Smooth muscle cell (in vitro differentiated cells): ENCODE results near the gene LMO7. TPM values are rescaled to one million over a fixed set of nuclear protein-coding genes. Genes with fewer than 3 reads are reported as not detected.

Source experiments
- DNase-seq: peaks from one replicate; lab custom pipeline; 2025; ENCODE audit not compliant: unreplicated experiment; lab: John Stamatoyannopoulos, UW
- H2AFZ ChIP-seq: fragments of 200-600 bp; sonication (generic); 2 replicates; pipeline ENCODE4 v1.6.0; 2016; ENCODE audit warnings: antibody characterized with exemption, low read depth, mild to moderate bottlenecking
- H3F3A ChIP-seq: fragments of 200-600 bp; sonication (generic); 2 replicates; pipeline ENCODE4 v1.6.0; 2017; ENCODE audit warnings: antibody characterized with exemption, low read depth
- H3K27ac ChIP-seq: fragments of 200-600 bp; sonication (generic); 2 replicates; pipeline ENCODE4 v1.5.1; 2016; ENCODE audit warnings: low read depth, mild to moderate bottlenecking
- H3K27me3 ChIP-seq: fragments of 200-600 bp; sonication (generic); 2 replicates; pipeline ENCODE4 v1.6.1; 2016; ENCODE audit warnings: low read depth, mild to moderate bottlenecking
- H3K36me3 ChIP-seq: fragments of 200-600 bp; sonication (generic); 2 replicates; pipeline ENCODE4 v1.5.1; 2016; ENCODE audit warnings: low read depth
- H3K4me1 ChIP-seq: fragments of 200-600 bp; sonication (generic); 2 replicates; pipeline ENCODE4 v1.5.1; 2016; ENCODE audit warnings: low read depth
- H3K4me2 ChIP-seq: fragments of 200-600 bp; sonication (generic); 2 replicates; pipeline ENCODE4 v1.6.0; 2016; ENCODE audit warnings: mild to moderate bottlenecking
- H3K4me3 ChIP-seq: fragments of 200-600 bp; sonication (generic); 2 replicates; pipeline ENCODE4 v1.5.1; 2016; ENCODE audit warnings: mild to moderate bottlenecking
- H3K79me2 ChIP-seq: fragments of 200-600 bp; sonication (generic); 2 replicates; pipeline ENCODE4 v1.6.0; 2016; ENCODE audit warnings: low read depth, mild to moderate bottlenecking
- H3K9ac ChIP-seq: fragments of 200-600 bp; sonication (generic); 2 replicates; pipeline ENCODE4 v1.6.0; 2016; ENCODE audit warnings: low read depth
- H3K9me3 ChIP-seq: fragments of 200-600 bp; sonication (generic); replicated peaks from 2 replicates; pipeline ENCODE4 v1.5.1; 2016; ENCODE audit warnings: low read depth
- H4K20me1 ChIP-seq: fragments of 200-600 bp; sonication (generic); 2 replicates; pipeline ENCODE4 v1.6.0; 2016; ENCODE audit warnings: low read depth
- WGBS: methylation state at CpG from one replicate; pipeline ENCODE4 v1.1.7; 2016; ENCODE audit warnings: low lambda C conversion rate; 5-methylcytosine and 5-hydroxymethylcytosine counted together
- polyA plus RNA-seq: library from polyadenylated mRNA; unstranded; fragments of >200 nt; fragmentation: Nextera tagmentation; extraction: Ambion mirVana; gene quantifications from 2 replicates; pipeline ENCODE4 v1.2.1, GENCODE V29; 2016
- total RNA-seq: library from RNA; depleted of rRNA; stranded (reverse); fragments of >200 nt; gene quantifications from 2 replicates; pipeline ENCODE4 v1.2.3, GENCODE V29; 2014
- TF ChIP-seq, protein P1 (sequence below): fragments of 200-600 bp; sonication (generic); IDR thresholded peaks from 2 replicates; pipeline ENCODE4 v1.5.1; 2017; ENCODE audit warnings: borderline replicate concordance, mild to moderate bottlenecking, antibody characterized with exemption; ENCODE audit not compliant: insufficient read depth, poor library complexity, severe bottlenecking

LMO7 gene
- total and polyA plus RNA-seq, 2 experiments from 2014 or later = 157 to 213 TPM

DNA sequence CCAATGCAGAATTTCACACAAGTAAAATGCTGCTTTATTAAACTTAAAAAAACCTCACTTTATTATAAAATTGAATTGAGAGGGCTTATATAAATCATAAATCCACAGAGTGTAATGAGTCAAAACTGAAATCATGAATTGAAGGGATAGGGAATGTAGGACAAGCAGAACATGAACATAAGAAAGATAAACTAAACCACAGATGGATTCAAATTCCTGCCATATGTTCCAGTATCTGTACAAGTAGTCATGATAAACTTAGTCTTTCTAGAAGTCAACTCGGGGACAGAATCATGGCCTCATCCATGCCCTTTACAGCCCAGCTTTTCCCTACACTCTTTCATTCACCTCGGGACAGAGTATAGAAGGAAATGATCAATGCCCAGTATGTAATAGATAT lies 16.6 kb downstream of the LMO7 start:
- Histone ChIP-seq H3F3A (peaks cover 5% of the 10 kb centered on the region), H3K27me3 (no peaks in the 10 kb centered on the region), H2AFZ (no peak overlapping the region), H3K4me1 (no peaks in the 10 kb centered on the region), H3K9me3 (no peaks in the 10 kb centered on the region), H3K36me3 (peaks cover 5% of the 10 kb centered on the region), H3K9ac (no peak overlapping the region), H3K27ac (no peak overlapping the region), H3K79me2 (peaks cover 96% of the 10 kb centered on the region), H3K4me2 (no peak overlapping the region), H4K20me1 (peaks cover 99% of the 10 kb centered on the region), H3K4me3 (no peak overlapping the region)
- no peak for DNase-seq
- WGBS = 61% methylated on average over 2 of the region's 2 CpGs
- TF ChIP-seq, protein P1, sequence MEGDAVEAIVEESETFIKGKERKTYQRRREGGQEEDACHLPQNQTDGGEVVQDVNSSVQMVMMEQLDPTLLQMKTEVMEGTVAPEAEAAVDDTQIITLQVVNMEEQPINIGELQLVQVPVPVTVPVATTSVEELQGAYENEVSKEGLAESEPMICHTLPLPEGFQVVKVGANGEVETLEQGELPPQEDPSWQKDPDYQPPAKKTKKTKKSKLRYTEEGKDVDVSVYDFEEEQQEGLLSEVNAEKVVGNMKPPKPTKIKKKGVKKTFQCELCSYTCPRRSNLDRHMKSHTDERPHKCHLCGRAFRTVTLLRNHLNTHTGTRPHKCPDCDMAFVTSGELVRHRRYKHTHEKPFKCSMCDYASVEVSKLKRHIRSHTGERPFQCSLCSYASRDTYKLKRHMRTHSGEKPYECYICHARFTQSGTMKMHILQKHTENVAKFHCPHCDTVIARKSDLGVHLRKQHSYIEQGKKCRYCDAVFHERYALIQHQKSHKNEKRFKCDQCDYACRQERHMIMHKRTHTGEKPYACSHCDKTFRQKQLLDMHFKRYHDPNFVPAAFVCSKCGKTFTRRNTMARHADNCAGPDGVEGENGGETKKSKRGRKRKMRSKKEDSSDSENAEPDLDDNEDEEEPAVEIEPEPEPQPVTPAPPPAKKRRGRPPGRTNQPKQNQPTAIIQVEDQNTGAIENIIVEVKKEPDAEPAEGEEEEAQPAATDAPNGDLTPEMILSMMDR = no peak

DNA sequence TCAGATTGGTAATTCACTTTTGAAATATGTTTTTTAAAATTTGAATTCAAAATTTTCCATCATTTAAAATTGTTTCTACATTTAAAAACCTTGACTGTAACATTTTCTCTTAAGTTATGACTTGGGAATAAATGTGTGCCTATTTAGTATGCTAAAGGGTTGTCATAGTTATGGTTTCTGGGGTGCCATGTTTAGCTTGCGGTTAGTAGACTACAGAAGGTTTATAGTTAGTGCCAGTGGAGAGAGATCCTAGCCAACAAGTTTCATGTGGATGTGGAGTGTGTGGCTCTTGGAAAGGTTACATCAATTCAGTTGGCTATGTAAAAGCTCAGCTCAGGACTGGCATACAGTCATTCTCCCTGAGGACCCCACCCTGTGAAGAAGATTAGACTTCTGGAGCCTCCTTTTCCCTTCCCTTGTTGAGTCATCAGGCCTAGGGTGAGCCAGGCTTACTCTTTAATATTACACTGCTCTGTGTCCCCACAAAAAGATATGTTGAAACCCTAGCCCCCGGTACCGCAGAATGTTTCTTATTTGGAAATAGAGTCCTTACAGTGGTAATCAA lies 20.4 kb downstream of the LMO7 start:
- peaks cover 96% of the 10 kb centered on the region for H3K79me2 ChIP-seq
- peak overlapping the region; percentile 6 for H3K4me2 ChIP-seq
- H3K27me3 ChIP-seq = no peaks in the 10 kb centered on the region
- WGBS = 95% methylated on average over 3 of the region's 3 CpGs
- H3K9ac ChIP-seq = no peak overlapping the region
- H4K20me1 ChIP-seq = peaks cover 99% of the 10 kb centered on the region
- peaks cover 5% of the 10 kb centered on the region for H3K36me3 ChIP-seq
- peak overlapping the region; percentile 25 for H3K27ac ChIP-seq
- no peak overlapping the region for H3K4me3 ChIP-seq
- no peaks in the 10 kb centered on the region for H3K9me3 ChIP-seq
- no peak for DNase-seq
- no peak overlapping the region for H2AFZ ChIP-seq
- no peaks in the 10 kb centered on the region for H3K4me1 ChIP-seq
- peaks cover 5% of the 10 kb centered on the region for H3F3A ChIP-seq
- TF ChIP-seq, protein P1 = no peak

DNA sequence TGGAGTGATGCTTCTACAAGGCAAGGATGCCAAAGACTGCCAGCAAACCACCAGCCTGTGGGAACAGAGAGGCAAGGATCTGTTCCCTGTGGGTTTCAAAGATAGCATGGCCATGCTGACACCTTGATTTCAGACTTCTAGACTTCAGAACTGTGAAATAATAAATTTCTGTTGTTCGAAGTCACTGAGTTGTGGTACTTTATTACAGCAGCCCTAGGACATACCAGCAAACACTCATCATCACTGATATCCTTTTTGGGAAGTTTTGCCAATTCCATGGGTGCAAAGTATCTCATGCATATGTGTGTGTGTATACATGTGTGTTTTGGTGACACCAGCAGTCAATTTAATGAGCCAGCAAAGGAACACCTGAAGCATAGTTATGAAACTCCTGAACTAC lies 21.0 kb downstream of the LMO7 start:
- H2AFZ ChIP-seq = no peak overlapping the region
- no peak overlapping the region for H3K4me3 ChIP-seq
- WGBS = 82% methylated on average over 1 of the region's 1 CpG
- no peak overlapping the region for H3K9ac ChIP-seq
- DNase-seq = no peak
- H3K4me1 ChIP-seq = no peaks in the 10 kb centered on the region
- peaks cover 5% of the 10 kb centered on the region for H3K36me3 ChIP-seq
- H3K27me3 ChIP-seq = no peaks in the 10 kb centered on the region
- peaks cover 99% of the 10 kb centered on the region for H4K20me1 ChIP-seq
- H3K27ac ChIP-seq = no peak overlapping the region
- TF ChIP-seq, protein P1 = no peak
- H3K4me2 ChIP-seq = no peak overlapping the region
- H3K79me2 ChIP-seq = peaks cover 96% of the 10 kb centered on the region
- H3F3A ChIP-seq = peaks cover 5% of the 10 kb centered on the region
- H3K9me3 ChIP-seq = no peaks in the 10 kb centered on the region

DNA sequence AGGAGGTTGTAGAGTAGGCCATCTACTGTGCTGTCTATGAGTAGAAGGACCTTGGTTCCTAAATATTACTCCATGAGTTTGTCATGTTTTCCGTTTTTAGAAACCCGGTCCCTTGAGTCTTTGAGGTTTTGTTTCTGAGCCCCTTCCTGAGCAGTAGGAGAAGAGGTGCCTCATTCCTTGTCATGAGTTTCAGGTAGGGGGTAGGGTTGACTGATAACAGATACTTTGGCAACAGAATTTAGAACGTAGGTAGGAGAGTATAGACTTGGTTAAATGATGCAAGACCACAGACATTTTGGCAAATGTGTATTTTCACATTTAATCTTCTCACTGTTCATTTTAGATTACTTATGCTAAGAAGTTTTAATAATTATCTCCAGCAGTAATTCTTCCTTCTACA lies 24.6 kb downstream of the LMO7 start:
- Histone ChIP-seq H4K20me1 (peaks cover 98% of the 10 kb centered on the region), H3K9ac (no peak overlapping the region), H2AFZ (no peak overlapping the region), H3K36me3 (no peaks in the 10 kb centered on the region), H3K4me1 (no peaks in the 10 kb centered on the region), H3K27me3 (no peaks in the 10 kb centered on the region), H3F3A (no peaks in the 10 kb centered on the region), H3K4me3 (no peak overlapping the region), H3K79me2 (peaks cover 95% of the 10 kb centered on the region), H3K27ac (no peak overlapping the region), H3K4me2 (no peak overlapping the region), H3K9me3 (no peaks in the 10 kb centered on the region)
- no peak for DNase-seq
- 89% methylated on average over 3 of the region's 3 CpGs for WGBS
- TF ChIP-seq, protein P1 = no peak
